Loucy (cell line): ENCODE data around the gene JAZF1.

Experiments used
- CTCF ChIP-seq: fragments of 200-600 bp; sonication (generic); conservative IDR thresholded peaks from 2 replicates; pipeline ENCODE4 v1.5.1; 2014; ENCODE audit warnings: mild to moderate bottlenecking, antibody characterized with exemption, low read length
- EZH2phosphoT487 ChIP-seq: fragments of 200-600 bp; IDR thresholded peaks from 2 replicates; pipeline ENCODE4 v1.6.1; 2018; ENCODE audit warnings: antibody characterized with exemption, mild to moderate bottlenecking, moderate library complexity, borderline replicate concordance

GRCh38 chr7:28182071-28182471 is 1.5 kb upstream of the JAZF1 start:
- TF ChIP-seq CTCF (no peak), EZH2phosphoT487 (no peak)
